Measurements from ENCODE around the gene FAM221B.

The FAM221B gene

GRCh38 chr9:35841645-35841900 lies 13.0 kb upstream of the FAM221B start:
- TF ChIP-seq EZH2 (optimal IDR thresholded peaks at IDR 0.05; ENCODE audit: low read depth, low read length): no peak
- H3K9me2 ChIP-seq (replicated peaks; ENCODE audit: insufficient read depth, low read length): no peaks in the 10 kb centered on the region
- no peak overlapping the region for H3K4me3 ChIP-seq (ENCODE audit: low read length)
- H3K4me1 ChIP-seq (ENCODE audit: low read length): peaks cover 41% of the 10 kb centered on the region
- H3K9me3 ChIP-seq (replicated peaks; ENCODE audit: insufficient read depth, low read length): no peaks in the 10 kb centered on the region
- no peak overlapping the region for H3K9ac ChIP-seq (ENCODE audit: low read length)
- no peaks in the 10 kb centered on the region for H3K36me3 ChIP-seq (replicated peaks; ENCODE audit: insufficient read depth, low read length)
- H3K79me2 ChIP-seq (ENCODE audit: low read length): no peaks in the 10 kb centered on the region
- no peaks in the 10 kb centered on the region for H3K27me3 ChIP-seq (replicated peaks; ENCODE audit: insufficient read depth, low read length)
- H2AFZ ChIP-seq (ENCODE audit: low read length): no peak overlapping the region
- H4K20me1 ChIP-seq (ENCODE audit: insufficient read depth, low read length): no peaks in the 10 kb centered on the region
- peaks cover 7% of the 10 kb centered on the region; the same call in 1 of the 2 replicates for H3F3A ChIP-seq (ENCODE audit: insufficient read depth, low read length)
- no peak for DNase-seq
- no peak overlapping the region for H3K27ac ChIP-seq (ENCODE audit: low read length)
- no peak overlapping the region for H3K4me2 ChIP-seq (ENCODE audit: low read depth, low read length)

GRCh38 chr9:35840881-35841644 lies 12.5 kb upstream of the FAM221B start:
- peaks cover 40% of the 10 kb centered on the region for H3K4me1 ChIP-seq (ENCODE audit: low read length)
- no peaks in the 10 kb centered on the region for H3K9me3 ChIP-seq (replicated peaks; ENCODE audit: insufficient read depth, low read length)
- H3K79me2 ChIP-seq (ENCODE audit: low read length): no peaks in the 10 kb centered on the region
- H3K9me2 ChIP-seq (replicated peaks; ENCODE audit: insufficient read depth, low read length): no peaks in the 10 kb centered on the region
- H3K4me3 ChIP-seq (ENCODE audit: low read length): no peak overlapping the region
- H3F3A ChIP-seq (ENCODE audit: insufficient read depth, low read length): peaks cover 7% of the 10 kb centered on the region; the same call in 1 of the 2 replicates
- H3K9ac ChIP-seq (ENCODE audit: low read length): no peak overlapping the region
- H3K36me3 ChIP-seq (replicated peaks; ENCODE audit: insufficient read depth, low read length): no peaks in the 10 kb centered on the region
- H4K20me1 ChIP-seq (ENCODE audit: insufficient read depth, low read length): no peaks in the 10 kb centered on the region
- H2AFZ ChIP-seq (ENCODE audit: low read length): no peak overlapping the region
- no peak for TF ChIP-seq EZH2phosphoT487 (IDR thresholded peaks at IDR 0.05; ENCODE audit: low read length)
- TF ChIP-seq CTCF (IDR thresholded peaks at IDR 0.05; ENCODE audit: low read length): no peak
- TF ChIP-seq EZH2 (optimal IDR thresholded peaks at IDR 0.05; ENCODE audit: low read depth, low read length): no peak
- DNase-seq: no peak
- H3K27ac ChIP-seq (ENCODE audit: low read length): no peak overlapping the region
- H3K27me3 ChIP-seq (replicated peaks; ENCODE audit: insufficient read depth, low read length): no peaks in the 10 kb centered on the region
- no peak overlapping the region for H3K4me2 ChIP-seq (ENCODE audit: low read depth, low read length)

GRCh38 chr9:35839926-35840325 lies 11.4 kb upstream of the FAM221B start:
- Histone ChIP-seq H3K27ac (ENCODE audit: low read length) (no peak overlapping the region), H3K9me2 (replicated peaks; ENCODE audit: insufficient read depth, low read length) (no peaks in the 10 kb centered on the region), H3K9ac (ENCODE audit: low read length) (no peak overlapping the region)

More at GRCh38 chr9:35839926-35840325, 11.4 kb upstream of the FAM221B start:
- H3K4me3 ChIP-seq (ENCODE audit: low read length): no peak overlapping the region
- peaks cover 5% of the 10 kb centered on the region; the same call in 1 of the 2 replicates for H3F3A ChIP-seq (ENCODE audit: insufficient read depth, low read length)
- no peaks in the 10 kb centered on the region for H3K79me2 ChIP-seq (ENCODE audit: low read length)
- H2AFZ ChIP-seq (ENCODE audit: low read length): no peak overlapping the region
- H3K4me1 ChIP-seq (ENCODE audit: low read length): peaks cover 34% of the 10 kb centered on the region
- no peaks in the 10 kb centered on the region for H3K27me3 ChIP-seq (replicated peaks; ENCODE audit: insufficient read depth, low read length)
- H3K4me2 ChIP-seq (ENCODE audit: low read depth, low read length): no peak overlapping the region
- TF ChIP-seq CTCF (IDR thresholded peaks at IDR 0.05; ENCODE audit: low read length) (no peak), EZH2phosphoT487 (IDR thresholded peaks at IDR 0.05; ENCODE audit: low read length) (no peak), EZH2 (optimal IDR thresholded peaks at IDR 0.05; ENCODE audit: low read depth, low read length) (no peak)
- H3K36me3 ChIP-seq (replicated peaks; ENCODE audit: insufficient read depth, low read length): no peaks in the 10 kb centered on the region
- no peaks in the 10 kb centered on the region for H3K9me3 ChIP-seq (replicated peaks; ENCODE audit: insufficient read depth, low read length)
- no peaks in the 10 kb centered on the region for H4K20me1 ChIP-seq (ENCODE audit: insufficient read depth, low read length)
- DNase-seq: no peak

Measured in MM.1S (cell line).